GM18520 (cell line): ENCODE data around the gene MTREX.

ENCODE experiments used
- ATAC-seq: cut with Tn5 transposase; IDR thresholded peaks from one replicate; pipeline ENCODE4 v1.9.1; 2021; ENCODE audit not compliant: unreplicated experiment

MTREX gene

DNA sequence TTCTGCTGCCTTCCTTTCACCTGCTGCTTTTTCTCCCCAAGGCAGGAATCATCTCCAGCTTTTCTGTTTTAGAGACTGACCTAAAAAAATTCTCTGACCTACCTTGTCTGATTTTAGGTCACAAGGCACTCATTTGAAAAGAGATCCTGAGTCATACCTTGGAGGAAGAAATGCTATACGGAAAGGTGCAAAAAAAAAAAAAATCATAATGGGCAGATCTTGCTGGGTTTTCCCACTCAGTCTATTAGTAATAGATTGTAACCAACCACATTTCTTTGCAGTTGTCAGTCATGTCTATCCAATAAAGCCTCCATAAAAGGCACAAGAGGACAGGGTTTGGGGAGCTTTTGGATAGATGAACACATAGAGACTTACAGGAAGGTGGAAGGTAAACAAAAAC lies 70.0 kb downstream of the MTREX start:
- ATAC-seq, result no peak

DNA sequence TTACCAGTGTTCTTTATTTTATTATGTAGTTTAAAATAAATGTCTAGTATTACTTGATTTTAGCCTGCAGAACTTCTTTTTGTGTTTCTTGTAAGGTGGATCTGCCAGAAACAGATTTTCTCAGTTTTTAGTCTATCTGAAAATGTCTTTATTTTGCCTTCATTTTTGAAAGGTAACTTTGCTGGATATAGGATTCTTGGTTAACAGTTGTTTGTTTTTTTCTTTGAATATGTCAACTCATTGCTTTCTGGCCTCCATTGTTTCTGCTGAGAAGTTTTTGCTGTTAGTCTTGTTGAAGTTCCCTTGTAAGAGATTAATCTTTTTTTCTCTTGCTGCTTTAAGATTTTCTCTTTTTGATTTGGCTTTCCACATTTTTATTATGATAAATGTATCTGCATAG lies 75.5 kb downstream of the MTREX start:
- no peak for ATAC-seq

GRCh38 chr5:55384072-55384471 lies 76.3 kb downstream of the MTREX start:
- no peak for ATAC-seq

GRCh38 chr5:55385227-55385626 lies 77.4 kb downstream of the MTREX start:
- ATAC-seq, result no peak

DNA sequence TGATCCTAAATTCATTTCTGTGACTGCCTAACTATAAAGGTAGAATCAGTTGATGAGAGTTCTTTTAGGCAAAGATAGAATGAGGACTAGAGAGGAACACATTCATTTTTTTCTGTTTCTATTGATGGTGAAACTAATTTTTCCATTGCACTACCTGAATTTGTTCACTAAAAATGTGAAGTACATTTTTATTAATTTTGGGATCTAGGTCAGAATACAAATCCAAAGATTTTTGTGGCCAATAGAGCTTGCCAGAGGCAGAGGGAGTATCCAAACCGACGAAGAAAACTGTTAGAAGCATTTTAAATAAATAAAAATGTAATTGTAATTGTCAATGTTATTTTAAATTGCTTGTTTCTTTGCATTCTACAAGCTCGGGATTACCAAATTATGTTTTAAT lies 78.1 kb downstream of the MTREX start:
- no peak for ATAC-seq

DNA sequence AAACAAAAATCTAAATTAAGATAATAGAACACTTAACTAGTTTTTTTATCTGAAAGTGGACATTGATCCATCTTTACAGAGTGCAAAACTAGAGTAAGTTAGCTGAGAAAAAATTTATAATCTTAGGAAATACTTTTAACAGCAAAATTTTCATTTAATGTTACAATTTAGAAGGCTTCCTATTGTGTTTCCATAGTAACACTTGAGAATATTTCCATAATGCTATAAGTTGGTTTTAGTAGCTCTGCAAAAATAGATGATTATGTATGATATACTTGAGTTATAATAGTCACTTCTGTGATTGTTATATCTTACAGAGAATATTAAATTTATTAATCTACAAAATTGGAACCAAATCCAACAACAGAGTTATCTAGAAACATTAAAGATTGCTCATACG lies 78.6 kb downstream of the MTREX start:
- no peak for ATAC-seq

DNA sequence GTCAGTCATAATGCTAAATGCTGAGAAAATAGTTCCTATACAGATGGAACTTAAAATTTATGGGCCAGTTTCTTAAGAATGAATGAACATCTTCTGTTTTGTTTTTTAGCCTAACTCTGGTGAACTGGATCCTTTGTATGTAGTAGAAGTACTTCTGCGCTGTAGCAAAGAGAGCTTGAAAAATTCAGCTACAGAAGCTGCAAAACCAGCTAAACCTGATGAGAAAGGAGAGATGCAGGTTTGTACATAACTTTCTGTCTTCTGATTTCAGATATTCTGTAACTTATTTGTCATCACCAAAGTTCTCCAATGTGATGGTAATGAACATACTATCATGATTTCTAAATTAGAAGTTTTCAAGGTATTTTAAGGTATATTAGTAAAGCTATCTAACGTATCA lies 80.1 kb downstream of the MTREX start:
- no peak for ATAC-seq

DNA sequence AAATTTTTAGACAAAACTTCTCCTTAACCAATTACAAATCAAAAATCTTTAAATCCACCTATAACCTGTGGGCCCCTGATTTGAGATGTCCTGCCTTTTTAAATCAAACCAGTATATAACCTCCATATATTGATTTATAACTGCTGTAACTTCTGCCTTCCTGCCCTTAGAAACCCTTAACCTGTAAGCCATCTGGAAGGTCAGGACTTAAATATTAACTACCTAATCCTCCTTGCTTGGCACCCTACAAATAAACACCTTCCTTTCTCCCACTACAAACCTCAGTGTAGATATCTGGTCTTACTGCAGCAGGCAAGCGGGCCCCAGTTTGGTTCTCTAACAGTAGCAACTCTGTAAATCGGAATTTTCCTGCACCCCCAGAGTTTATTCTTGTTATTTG lies 83.9 kb downstream of the MTREX start:
- no peak for ATAC-seq

- no peak for ATAC-seq
Measured at GRCh38 chr5:55392669-55393068, 84.9 kb downstream of the MTREX start.

DNA sequence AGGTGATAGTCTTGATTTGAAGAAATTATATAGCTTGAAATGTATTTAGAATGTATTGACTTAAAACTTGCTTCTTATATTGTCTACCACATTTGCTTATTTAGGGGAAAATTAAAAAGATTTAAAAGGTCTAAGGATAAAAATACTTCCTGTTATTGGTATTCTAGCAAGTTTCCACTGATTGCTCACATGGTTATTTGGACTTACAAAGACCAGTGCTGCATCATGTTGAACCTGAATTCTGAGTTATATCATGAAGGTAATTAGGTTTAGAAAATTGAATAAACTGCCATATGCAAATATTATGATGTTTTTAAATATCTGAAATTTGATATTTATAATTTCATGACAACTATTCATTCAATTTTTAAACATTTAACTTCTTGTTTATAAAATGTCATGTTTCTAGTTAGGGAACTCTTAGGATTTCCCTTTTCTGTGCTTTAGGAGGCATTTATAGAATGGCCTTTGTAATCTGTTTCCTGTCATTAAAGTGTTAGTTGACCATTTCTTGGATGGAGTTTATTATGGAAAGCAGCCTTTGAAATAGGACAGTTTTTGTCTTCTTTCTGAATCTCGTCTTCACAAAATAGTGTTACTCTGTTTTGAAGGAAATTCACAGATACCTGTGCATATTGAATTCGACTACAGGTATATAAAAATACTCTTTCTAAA lies 85.8 kb downstream of the MTREX start:
- ATAC-seq, result no peak

DNA sequence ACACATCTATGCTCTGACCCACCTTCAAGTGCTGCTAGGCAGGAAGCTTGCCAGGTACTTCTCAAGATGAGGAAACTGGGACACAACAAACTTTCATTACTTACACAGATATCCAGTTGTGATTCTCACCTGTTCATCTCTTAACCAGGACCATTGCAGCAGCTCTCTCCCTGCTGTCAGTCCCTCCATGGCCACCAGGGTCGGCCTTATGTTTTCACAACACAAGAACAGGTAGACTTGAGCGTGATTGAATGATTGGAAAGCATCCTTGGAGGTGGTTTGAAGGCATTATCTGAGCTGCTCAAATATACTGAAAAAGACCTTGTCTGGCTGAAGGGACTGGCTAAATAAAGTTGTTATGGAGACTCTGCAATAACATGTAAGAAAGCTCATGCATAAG lies 94.4 kb downstream of the MTREX start:
- ATAC-seq, result no peak

GRCh38 chr5:55406292-55406691 lies 98.5 kb downstream of the MTREX start:
- no peak for ATAC-seq

DNA sequence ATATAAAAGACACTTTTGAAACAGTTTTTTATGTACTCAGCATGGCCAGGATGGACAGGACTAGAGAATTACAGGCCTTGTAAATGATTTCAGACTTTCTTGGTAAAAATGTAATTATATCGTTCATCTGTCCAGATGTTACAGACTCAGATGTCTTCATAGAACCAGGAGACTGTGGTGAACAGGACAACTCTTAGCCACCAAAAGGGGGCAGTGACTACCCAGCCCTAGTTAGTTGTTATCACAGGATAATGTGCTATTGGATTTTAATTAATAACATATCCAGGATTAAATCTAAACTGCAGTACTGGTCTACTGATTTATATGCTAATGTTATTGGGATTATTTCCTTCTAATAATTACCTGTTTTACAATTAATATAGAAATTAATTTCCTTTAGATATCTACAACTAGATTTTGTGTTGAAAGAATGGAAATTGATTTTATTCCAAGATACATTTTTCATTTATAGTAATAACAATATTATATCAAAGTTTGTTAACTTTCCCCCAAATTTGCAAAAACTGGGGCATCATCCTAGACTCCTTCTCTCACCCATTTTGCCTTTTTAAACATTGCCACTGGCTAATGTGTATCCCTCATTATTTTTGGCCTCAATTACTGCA lies 99.4 kb downstream of the MTREX start:
- no peak for ATAC-seq

GRCh38 chr5:55407984-55408383 lies 100.2 kb downstream of the MTREX start:
- ATAC-seq, result no peak

DNA sequence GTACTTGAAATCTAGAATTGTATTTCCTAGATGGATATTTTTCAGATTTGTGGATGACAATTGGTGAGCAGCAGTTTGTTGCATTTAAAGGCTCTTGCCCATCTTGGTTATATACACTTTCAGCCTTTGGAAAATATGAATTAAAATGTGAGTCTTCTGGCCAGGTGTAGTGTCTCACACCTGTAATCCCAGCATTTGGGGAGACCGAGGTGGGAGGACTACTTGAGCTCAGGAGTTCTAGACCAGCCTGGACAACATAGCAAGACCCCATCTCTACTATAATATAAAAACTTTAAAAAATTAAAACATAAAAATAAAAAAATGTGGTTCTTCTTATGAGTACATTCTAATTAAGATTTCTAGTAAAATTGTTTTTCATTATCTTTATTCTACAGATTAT lies 102.0 kb downstream of the MTREX start:
- no peak for ATAC-seq

DNA sequence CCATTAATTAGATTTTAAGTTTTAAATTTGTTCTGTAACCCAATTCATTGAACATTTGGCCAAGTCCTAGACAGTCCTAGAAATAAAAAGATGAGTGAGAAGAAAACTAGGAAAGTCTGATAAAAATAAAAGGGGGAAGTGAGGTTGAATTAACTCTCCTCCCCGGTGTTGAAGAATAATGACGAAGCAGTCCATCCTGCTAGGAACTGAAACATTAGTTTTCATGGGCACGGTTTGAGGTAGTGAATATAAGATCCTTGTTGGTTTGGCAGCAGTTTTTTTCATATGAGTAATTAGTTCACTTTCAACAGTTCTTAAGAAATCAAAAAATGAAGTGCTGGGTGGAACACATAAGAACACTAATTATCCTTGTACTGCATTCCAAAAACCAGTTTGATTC lies 103.1 kb downstream of the MTREX start:
- no peak for ATAC-seq

- ATAC-seq, result no peak
Measured at GRCh38 chr5:55411876-55412275, 104.1 kb downstream of the MTREX start.

DNA sequence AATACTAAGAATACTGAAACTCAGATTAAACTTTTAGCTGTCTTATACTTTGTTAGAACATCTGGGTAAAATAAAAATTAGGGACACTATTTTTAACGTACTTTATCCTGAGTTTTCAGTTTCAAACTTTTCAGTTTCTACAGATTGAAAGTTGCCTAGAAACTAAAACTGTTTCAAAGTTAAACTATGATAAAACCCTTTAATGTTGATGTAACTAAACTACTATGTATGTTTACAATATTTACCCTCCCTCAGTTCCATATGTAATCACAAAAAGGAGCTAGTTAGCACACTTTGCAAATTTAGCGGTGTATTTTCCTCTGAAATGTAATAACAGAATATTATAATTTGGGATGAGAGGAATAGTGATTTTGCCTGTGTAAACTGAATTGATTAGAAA lies 105.9 kb downstream of the MTREX start:
- ATAC-seq, result no peak

DNA sequence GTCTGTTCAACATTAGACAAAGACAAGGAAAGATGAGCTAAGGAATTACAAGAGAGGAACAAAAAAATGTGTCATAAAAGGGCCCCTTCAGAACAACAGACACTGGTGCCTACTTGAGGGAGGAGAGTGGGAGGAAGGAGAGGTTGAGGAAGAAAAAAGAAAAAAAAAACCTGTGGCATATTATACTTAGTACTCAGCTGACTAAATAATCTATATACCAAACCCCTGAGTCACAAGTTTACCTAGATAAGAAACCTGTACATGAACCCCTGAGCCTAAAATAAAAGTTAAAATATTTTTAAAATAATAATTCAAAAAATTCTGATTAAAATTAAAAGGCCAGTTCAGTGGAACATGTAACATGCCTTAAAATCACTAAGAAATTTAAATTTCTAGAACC lies 107.3 kb downstream of the MTREX start:
- ATAC-seq, result no peak

DNA sequence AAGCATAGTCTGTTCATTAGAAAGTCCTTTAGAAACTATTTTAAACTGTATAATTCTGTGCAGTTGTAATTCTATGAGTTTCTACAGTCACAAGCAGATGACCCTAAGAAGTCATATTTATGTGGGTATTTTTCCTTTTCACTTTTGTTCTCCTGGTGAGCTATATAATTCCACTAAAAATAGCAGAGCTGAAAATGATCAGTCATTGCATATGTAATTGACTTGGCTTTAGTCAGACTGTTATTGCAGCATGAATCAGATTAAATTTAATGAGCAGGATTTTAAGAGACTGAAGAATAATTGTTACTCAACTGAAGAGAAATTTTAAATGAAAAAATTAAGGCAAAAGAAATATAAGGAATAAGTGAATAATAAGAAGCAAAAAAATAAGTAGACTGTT lies 108.5 kb downstream of the MTREX start:
- ATAC-seq, result no peak

- ATAC-seq, result no peak
Measured at GRCh38 chr5:55418994-55419968, 111.5 kb downstream of the MTREX start.

DNA sequence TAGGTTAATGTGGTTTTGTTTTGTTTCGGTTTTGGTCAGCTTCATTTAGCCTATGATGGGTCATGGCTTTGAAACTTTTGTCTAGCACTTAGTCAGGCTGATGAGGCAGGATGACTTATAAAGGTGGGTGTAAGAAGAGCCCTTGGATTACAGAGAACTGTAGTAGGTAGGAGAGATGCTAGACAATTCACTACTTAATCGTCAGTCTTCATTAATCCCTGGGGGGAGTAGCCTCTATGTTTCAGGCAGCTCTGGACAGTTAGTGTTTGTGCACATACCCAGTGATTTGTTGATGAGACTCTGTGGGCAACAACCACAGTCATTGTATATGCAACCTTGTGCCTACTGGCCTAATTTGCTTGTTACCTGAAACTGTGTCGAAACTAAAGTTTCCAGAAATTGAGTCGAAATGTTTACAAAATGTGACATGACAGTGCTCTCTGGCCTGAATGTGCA lies 113.3 kb downstream of the MTREX start:
- peak; percentile 50 for ATAC-seq
